Muscle layer of colon (tissue), 2 donors: ENCODE data around the gene HEMK1.

Source experiments
- H3K27ac ChIP-seq: one replicate; pipeline ENCODE4 v1.7.0; 2013; ENCODE audit warnings: low read depth, mild to moderate bottlenecking, low read length, moderate library complexity
- H3K27me3 ChIP-seq, 2 donors: one replicate each; pipeline ENCODE4 v1.7.0; 2013; ENCODE audit warnings: low read length in 2 of 2, mild to moderate bottlenecking in 2 of 2; ENCODE audit not compliant: insufficient read depth in 2 of 2, control insufficient read depth in 1 of 2
- H3K36me3 ChIP-seq: one replicate; pipeline ENCODE4 v1.7.0; 2013; ENCODE audit warnings: mild to moderate bottlenecking, low read length; ENCODE audit not compliant: insufficient read depth
- H3K4me1 ChIP-seq: one replicate; pipeline ENCODE4 v1.7.0; 2013; ENCODE audit warnings: mild to moderate bottlenecking, low read length; ENCODE audit not compliant: insufficient read depth
- H3K4me3 ChIP-seq, 2 donors: one replicate each; pipeline ENCODE4 v1.7.0; 2013; ENCODE audit warnings: low read length in 2 of 2, low read depth in 1 of 2, mild to moderate bottlenecking in 1 of 2, moderate library complexity in 1 of 2
- H3K9ac ChIP-seq: one replicate; pipeline ENCODE4 v1.7.0; 2013; ENCODE audit warnings: low read length
- H3K9me3 ChIP-seq: one replicate; pipeline ENCODE4 v1.7.0; 2013; ENCODE audit warnings: mild to moderate bottlenecking, low read length
- donor health status: abdominal sarcoma.
- donor health status: Adenocarcinoma of cecum.

The HEMK1 gene

GRCh38 chr3:50533316-50533715, 36.0 kb upstream of the HEMK1 start:
- H3K4me3 ChIP-seq, result no peak overlapping the region
- H3K9ac ChIP-seq, result no peak overlapping the region
- no peaks in the 10 kb centered on the region for H3K4me1 ChIP-seq
- no peaks in the 10 kb centered on the region for H3K27me3 ChIP-seq
- no peak overlapping the region for H3K27ac ChIP-seq
- no peaks in the 10 kb centered on the region for H3K36me3 ChIP-seq
- H3K9me3 ChIP-seq, result no peaks in the 10 kb centered on the region

DNA sequence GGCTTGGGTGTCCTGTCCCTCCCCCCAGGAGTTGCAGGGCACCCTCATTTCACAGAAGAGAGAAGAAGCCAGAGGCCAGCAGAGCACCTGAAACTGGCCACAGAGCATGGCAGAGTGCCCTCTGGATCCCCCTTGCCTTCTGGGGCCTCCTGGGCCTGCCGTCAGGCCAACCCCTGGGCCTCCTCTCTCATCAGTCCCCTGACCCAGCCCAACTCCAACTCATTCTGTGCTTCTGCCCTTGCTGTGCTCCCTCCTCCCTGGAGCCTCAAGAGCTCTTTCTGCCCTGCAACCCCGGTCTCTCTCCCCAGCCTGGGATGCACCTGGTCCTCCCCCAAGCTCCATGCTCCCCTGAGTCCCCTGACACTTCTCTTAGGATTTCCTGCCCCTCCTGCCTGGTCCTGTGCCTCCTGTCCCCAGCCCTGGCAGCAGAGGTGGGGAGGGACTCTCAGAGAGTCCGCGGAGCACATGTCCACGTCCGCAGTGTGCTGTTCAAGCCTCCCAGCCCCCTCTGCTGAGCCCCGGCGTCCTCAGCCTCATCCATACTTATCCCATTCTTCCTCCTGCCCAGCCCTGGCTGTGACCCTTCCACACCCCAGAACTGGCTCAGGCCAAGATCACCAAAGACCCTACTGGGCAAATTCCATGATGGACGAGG, 35.4 kb upstream of the HEMK1 start:
- Histone ChIP-seq H3K27ac (no peak overlapping the region), H3K9me3 (no peaks in the 10 kb centered on the region), H3K4me3 (no peak overlapping the region), H3K9ac (no peak overlapping the region), H3K27me3 (no peaks in the 10 kb centered on the region), H3K36me3 (no peaks in the 10 kb centered on the region), H3K4me1 (no peaks in the 10 kb centered on the region)

GRCh38 chr3:50534681-50535330, 34.5 kb upstream of the HEMK1 start:
- no peak overlapping the region for H3K9ac ChIP-seq
- H3K27ac ChIP-seq, result no peak overlapping the region
- no peaks in the 10 kb centered on the region for H3K4me1 ChIP-seq
- no peaks in the 10 kb centered on the region for H3K27me3 ChIP-seq
- H3K4me3 ChIP-seq, result no peak overlapping the region
- no peaks in the 10 kb centered on the region for H3K36me3 ChIP-seq
- no peaks in the 10 kb centered on the region for H3K9me3 ChIP-seq

- Histone ChIP-seq H3K4me3 (no peak overlapping the region), H3K27me3 (no peaks in the 10 kb centered on the region), H3K4me1 (no peaks in the 10 kb centered on the region), H3K9me3 (no peaks in the 10 kb centered on the region), H3K36me3 (no peaks in the 10 kb centered on the region), H3K9ac (no peak overlapping the region), H3K27ac (no peak overlapping the region)
These were observed 32.7 kb upstream of the HEMK1 start for GRCh38 chr3:50536471-50537180.

- Histone ChIP-seq H3K27ac (no peak overlapping the region), H3K9me3 (no peaks in the 10 kb centered on the region), H3K9ac (no peak overlapping the region), H3K4me1 (no peaks in the 10 kb centered on the region), H3K36me3 (no peaks in the 10 kb centered on the region), H3K27me3 (no peaks in the 10 kb centered on the region), H3K4me3 (no peak overlapping the region)
These were observed 31.7 kb upstream of the HEMK1 start for GRCh38 chr3:50537421-50538129.

DNA sequence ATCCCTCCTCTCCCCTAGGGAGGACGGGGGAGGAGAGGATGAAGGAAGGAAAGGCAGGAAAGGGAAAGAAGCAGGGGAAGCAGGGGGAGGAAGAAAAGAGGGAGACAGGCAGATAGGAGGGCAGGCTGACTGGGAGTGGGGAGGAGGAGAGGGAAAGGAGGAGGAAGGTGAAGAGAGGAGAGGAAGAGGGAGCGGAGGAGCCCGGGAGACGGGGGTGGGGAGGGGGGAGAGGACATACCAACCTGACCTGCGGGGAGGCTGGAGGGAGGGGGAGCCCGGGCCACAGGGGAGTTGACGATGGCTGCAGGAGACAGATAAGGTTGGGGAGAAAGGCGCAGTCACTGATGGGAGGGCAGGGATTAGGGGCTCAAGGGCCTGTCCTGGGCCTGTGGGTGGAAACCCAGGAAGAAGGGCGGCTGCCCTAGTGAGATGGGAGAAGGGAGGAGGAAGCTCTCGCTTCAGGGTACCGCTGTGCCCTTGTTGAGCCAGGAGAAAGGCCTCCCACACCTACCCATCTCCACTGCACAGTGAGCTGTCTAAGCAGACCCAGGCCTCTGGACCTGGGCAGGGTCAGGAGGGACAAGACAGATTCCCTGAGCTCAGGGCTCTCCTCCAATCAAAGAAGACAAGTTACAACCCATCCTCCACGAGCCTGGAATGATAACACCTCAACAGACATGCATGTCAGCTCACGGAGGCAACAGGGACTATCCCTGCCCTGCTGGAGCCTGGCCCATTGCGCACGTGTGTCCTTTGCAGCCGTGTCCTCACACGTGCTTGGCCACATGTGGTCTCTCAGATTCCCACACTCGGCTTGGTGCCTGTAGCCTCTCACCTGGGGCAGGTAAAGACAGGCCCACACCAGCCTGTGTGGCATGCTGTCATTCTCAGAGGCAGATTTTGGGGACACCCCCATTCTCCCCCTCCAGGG, 29.7 kb upstream of the HEMK1 start:
- H3K9ac ChIP-seq, result no peak overlapping the region
- no peaks in the 10 kb centered on the region for H3K9me3 ChIP-seq
- no peaks in the 10 kb centered on the region for H3K27me3 ChIP-seq
- no peaks in the 10 kb centered on the region for H3K4me1 ChIP-seq
- no peaks in the 10 kb centered on the region for H3K36me3 ChIP-seq
- H3K4me3 ChIP-seq, result no peak overlapping the region
- H3K27ac ChIP-seq, result no peak overlapping the region

DNA sequence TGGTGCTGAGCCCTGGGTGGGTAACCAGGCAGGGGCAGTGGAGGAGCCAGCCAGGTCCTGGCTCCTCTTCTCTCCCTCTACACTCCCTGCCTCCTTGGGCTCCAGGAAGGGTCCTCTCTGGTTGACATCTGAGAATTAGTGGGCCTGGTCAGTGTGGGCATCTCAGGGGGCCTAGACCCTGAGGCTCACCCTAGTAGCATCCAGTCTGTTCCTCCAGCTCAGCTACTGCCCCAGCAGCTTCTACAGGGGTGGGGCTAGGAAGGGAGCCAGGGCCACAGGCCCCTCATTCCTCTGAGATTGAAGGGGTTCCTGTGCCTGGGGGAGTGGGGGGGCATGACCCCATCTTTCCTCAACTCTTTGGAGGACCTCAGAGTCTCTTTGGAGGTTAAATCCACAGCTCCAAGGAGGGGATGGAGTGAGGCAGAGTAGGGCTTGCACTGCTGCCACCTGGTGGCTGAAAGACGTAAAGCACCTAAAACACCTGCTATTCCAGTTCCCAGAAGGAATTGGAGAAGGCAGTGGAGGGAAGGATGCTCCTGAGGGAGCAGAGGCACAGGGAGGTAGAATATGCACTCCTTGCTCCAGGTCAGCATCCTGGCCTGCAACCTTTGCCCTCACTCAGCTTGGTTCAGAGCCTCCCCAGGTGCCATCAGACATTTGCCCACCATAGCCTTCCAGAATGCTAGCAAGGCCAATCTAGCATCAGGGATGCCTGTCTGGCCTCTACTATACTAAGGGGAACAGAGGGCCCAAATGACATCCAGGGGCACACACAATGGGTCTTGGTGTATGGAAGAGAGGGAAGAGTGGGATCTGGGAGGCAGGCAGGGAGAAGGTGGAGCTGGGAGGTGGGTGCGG, 26.9 kb upstream of the HEMK1 start:
- Histone ChIP-seq H3K9ac (no peak overlapping the region), H3K36me3 (no peaks in the 10 kb centered on the region), H3K9me3 (no peaks in the 10 kb centered on the region), H3K4me3 (no peak overlapping the region), H3K27ac (no peak overlapping the region), H3K4me1 (no peaks in the 10 kb centered on the region), H3K27me3 (no peaks in the 10 kb centered on the region)

- Histone ChIP-seq H3K9me3 (no peaks in the 10 kb centered on the region), H3K4me1 (no peaks in the 10 kb centered on the region), H3K9ac (no peak overlapping the region), H3K4me3 (no peak overlapping the region), H3K27me3 (no peaks in the 10 kb centered on the region), H3K27ac (no peak overlapping the region), H3K36me3 (no peaks in the 10 kb centered on the region)
These were observed 23.5 kb upstream of the HEMK1 start for GRCh38 chr3:50545781-50546180.

DNA sequence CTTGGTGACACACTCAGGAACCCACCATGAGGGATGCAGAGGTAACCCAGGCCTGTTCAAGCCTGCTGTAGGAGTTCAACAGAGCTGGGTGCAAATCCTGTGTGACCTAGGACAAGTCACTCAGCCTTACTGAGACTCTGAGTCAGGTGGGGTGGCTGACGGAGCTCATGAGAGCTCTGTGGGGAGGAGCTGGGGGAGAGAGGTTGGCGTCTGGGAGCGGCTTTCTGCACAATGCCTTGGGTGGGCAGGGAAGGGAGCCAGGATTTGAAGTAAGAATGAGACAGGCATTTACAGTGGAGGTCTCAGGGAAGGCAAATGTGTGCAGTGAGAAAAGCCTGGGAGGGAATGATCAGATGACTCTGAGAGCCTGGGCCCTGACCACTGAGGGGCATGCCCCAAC, 20.1 kb upstream of the HEMK1 start:
- Histone ChIP-seq H3K27ac (no peak overlapping the region), H3K4me1 (no peaks in the 10 kb centered on the region), H3K36me3 (no peaks in the 10 kb centered on the region), H3K27me3 (no peaks in the 10 kb centered on the region), H3K4me3 (no peak overlapping the region), H3K9ac (no peak overlapping the region), H3K9me3 (no peaks in the 10 kb centered on the region)

GRCh38 chr3:50550079-50550736, 19.1 kb upstream of the HEMK1 start:
- Histone ChIP-seq H3K36me3 (no peaks in the 10 kb centered on the region), H3K27me3 (no peaks in the 10 kb centered on the region), H3K9ac (no peak overlapping the region), H3K4me1 (no peaks in the 10 kb centered on the region), H3K4me3 (no peak overlapping the region), H3K27ac (no peak overlapping the region), H3K9me3 (no peaks in the 10 kb centered on the region)
